ENCODE data around the gene SMS.

DNA sequence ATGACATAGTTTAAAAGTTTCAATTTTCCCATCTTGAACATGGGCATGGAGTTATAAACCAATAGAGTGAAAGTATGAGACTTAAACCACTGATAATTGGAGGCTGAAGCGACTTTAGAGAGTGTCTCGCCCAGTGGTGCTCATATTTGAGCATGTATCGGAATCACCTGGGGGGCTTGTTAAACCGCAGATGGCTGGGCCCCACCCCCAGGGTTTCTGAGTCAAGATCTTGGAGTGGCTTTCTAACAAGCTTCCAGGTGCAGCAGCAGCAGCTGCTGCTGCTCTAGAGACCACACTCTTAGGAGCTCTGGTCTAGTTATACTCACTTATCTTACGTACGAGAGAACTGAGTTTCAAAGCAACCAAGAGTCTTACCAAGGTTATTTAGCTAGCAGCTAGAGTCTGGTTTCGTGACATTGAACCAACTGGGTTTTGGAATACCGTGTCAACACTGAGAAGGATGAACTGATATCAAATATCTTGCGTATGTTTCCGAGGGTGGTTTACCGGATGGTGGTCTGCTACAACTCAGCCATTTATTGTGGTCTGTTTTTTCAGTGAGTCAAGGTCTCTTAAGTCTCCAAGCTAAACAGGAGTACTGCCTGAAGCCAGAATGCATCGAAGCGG is 97.5 kb downstream of the SMS start:
- no peak for TF ChIP-seq EZH2 (IDR thresholded peaks at IDR 0.05; ENCODE audit: low read depth)
- TF ChIP-seq, protein P1, sequence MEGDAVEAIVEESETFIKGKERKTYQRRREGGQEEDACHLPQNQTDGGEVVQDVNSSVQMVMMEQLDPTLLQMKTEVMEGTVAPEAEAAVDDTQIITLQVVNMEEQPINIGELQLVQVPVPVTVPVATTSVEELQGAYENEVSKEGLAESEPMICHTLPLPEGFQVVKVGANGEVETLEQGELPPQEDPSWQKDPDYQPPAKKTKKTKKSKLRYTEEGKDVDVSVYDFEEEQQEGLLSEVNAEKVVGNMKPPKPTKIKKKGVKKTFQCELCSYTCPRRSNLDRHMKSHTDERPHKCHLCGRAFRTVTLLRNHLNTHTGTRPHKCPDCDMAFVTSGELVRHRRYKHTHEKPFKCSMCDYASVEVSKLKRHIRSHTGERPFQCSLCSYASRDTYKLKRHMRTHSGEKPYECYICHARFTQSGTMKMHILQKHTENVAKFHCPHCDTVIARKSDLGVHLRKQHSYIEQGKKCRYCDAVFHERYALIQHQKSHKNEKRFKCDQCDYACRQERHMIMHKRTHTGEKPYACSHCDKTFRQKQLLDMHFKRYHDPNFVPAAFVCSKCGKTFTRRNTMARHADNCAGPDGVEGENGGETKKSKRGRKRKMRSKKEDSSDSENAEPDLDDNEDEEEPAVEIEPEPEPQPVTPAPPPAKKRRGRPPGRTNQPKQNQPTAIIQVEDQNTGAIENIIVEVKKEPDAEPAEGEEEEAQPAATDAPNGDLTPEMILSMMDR (conservative IDR thresholded peaks at IDR 0.05): no peak
